ENCODE results near the gene FGFBP3. TPM values are rescaled to one million over a fixed set of nuclear protein-coding genes. Genes with fewer than 3 reads are reported as not detected.
A peak's percentile ranks its signal among the peaks of the same experiment; 100 is the strongest.

Gene FGFBP3
- 0.86 and 0.97 TPM in 2 replicates for total RNA-seq

GRCh38 chr10:91909117-91909677, at the start of gene FGFBP3:
FGFBP3 (minus strand) TSS chr10:91909486; CDS start chr10:91908969, 517 bp downstream.
- peak within 1 kb of the TSS; percentile 69 for H3K4me3 ChIP-seq (ENCODE audit: low read depth, low read length)
- peak; percentile 48 for DNase-seq (ENCODE audit: low read depth)
- no peak for TF ChIP-seq CTCF (IDR thresholded peaks at IDR 0.05; ENCODE audit: insufficient read depth, low read depth, low read length)

- no peak overlapping the region for H3K4me3 ChIP-seq (ENCODE audit: low read depth, low read length)
- TF ChIP-seq CTCF (IDR thresholded peaks at IDR 0.05; ENCODE audit: insufficient read depth, low read depth, low read length), result no peak
- no peak for DNase-seq (ENCODE audit: low read depth)
Measured at GRCh38 chr10:91957091-91957490, 47.8 kb upstream of the FGFBP3 start.

- no peak for TF ChIP-seq CTCF (IDR thresholded peaks at IDR 0.05; ENCODE audit: insufficient read depth, low read depth, low read length)
- no peak overlapping the region for H3K4me3 ChIP-seq (ENCODE audit: low read depth, low read length)
- DNase-seq (ENCODE audit: low read depth), result no peak
Measured at GRCh38 chr10:91955114-91955513, 45.8 kb upstream of the FGFBP3 start.

- H3K4me3 ChIP-seq (ENCODE audit: low read depth, low read length), result no peak overlapping the region
- TF ChIP-seq CTCF (IDR thresholded peaks at IDR 0.05; ENCODE audit: insufficient read depth, low read depth, low read length), result no peak
- DNase-seq (ENCODE audit: low read depth), result peak; percentile 31
Measured at GRCh38 chr10:91953600-91954160, 44.4 kb upstream of the FGFBP3 start.

- peak; percentile 8 for DNase-seq (ENCODE audit: low read depth)
- H3K4me3 ChIP-seq (ENCODE audit: low read depth, low read length), result no peak overlapping the region
- TF ChIP-seq CTCF (IDR thresholded peaks at IDR 0.05; ENCODE audit: insufficient read depth, low read depth, low read length), result no peak
Measured at GRCh38 chr10:91944880-91945630, 35.8 kb upstream of the FGFBP3 start.

- H3K4me3 ChIP-seq (ENCODE audit: low read depth, low read length), result no peak overlapping the region
- DNase-seq (ENCODE audit: low read depth), result no peak
- no peak for TF ChIP-seq CTCF (IDR thresholded peaks at IDR 0.05; ENCODE audit: insufficient read depth, low read depth, low read length)
Measured at GRCh38 chr10:91941426-91941825, 32.1 kb upstream of the FGFBP3 start.

Data from fibroblast of villous mesenchyme (primary cell).